ENCODE results near the gene HOXC9. TPM values are rescaled to one million over a fixed set of nuclear protein-coding genes. Genes with fewer than 3 reads are reported as not detected.

Gene HOXC9
- total RNA-seq, 1 donor from 2014 or later: 0.28 TPM

DNA sequence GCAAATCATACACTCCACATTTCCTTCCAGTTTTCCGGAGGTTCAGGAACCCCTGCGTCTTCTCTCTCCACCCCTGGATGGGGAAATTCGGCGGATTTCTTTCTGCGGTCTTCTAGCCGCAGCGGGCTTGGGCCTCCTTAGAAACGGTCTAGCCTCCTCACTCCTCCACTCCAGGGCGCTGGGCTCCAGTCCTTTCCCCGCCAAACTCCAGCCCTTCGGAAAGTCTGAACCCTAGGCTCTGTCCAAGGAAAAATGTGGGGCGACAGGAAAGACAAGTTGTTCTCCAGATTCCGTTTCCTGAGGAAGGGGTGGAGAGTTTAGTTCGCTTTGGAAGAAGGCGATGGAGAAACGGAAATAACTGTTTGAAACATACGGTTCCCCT is 16.4 kb upstream of the HOXC9 start:
- Mint-ChIP-seq H3K27me3 (ENCODE audit: unreplicated experiment) (peaks cover 34% of the 10 kb centered on the region), H3K36me3 (ENCODE audit: low read depth, unreplicated experiment) (no peaks in the 10 kb centered on the region), H3K9me3 (ENCODE audit: unreplicated experiment) (no peaks in the 10 kb centered on the region), H3K4me1 (ENCODE audit: unreplicated experiment) (peaks cover 54% of the 10 kb centered on the region), H3K27ac (ENCODE audit: unreplicated experiment) (peak overlapping the region; percentile 89), H3K4me3 (ENCODE audit: unreplicated experiment) (no peak overlapping the region)
- TF ChIP-seq, protein P1, sequence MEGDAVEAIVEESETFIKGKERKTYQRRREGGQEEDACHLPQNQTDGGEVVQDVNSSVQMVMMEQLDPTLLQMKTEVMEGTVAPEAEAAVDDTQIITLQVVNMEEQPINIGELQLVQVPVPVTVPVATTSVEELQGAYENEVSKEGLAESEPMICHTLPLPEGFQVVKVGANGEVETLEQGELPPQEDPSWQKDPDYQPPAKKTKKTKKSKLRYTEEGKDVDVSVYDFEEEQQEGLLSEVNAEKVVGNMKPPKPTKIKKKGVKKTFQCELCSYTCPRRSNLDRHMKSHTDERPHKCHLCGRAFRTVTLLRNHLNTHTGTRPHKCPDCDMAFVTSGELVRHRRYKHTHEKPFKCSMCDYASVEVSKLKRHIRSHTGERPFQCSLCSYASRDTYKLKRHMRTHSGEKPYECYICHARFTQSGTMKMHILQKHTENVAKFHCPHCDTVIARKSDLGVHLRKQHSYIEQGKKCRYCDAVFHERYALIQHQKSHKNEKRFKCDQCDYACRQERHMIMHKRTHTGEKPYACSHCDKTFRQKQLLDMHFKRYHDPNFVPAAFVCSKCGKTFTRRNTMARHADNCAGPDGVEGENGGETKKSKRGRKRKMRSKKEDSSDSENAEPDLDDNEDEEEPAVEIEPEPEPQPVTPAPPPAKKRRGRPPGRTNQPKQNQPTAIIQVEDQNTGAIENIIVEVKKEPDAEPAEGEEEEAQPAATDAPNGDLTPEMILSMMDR (IDR thresholded peaks at IDR 0.05; ENCODE audit: unreplicated experiment): no peak
- DNase-seq (ENCODE audit: low spot score): no peak

DNA sequence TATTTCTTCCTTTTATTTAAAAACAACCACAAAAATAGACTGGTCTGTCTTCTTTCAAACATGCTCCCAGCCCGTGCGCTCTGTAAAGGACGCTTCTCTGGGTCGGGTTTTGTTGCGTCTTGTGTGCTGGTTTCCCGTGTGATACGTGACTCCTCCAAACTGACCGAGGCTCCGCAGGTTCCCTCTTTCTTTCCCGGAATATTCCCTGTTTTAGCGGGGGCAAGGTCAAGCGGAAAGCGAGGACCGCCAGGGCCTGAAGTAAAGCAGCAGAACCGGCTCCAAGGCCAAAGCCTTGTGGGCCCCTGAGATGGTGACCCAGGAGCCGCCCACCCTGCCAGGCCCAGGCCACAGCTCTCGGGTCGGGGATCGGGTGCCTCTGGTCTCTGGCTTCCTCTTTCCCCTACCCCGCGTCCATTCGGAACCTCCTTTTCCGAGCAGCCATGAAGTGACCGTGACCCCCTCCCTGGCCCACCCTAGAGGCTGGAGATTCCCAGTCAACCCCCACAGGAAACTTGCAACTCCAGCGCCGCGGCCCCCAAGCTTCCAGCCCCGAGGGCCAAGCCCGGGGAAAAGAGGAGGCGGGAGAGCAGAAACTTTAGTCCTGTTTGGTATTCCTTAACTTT is 15.9 kb upstream of the HOXC9 start:
- peak overlapping the region; percentile 89 for H3K27ac Mint-ChIP-seq (ENCODE audit: unreplicated experiment)
- peaks cover 59% of the 10 kb centered on the region for H3K4me1 Mint-ChIP-seq (ENCODE audit: unreplicated experiment)
- no peak overlapping the region for H3K4me3 Mint-ChIP-seq (ENCODE audit: unreplicated experiment)
- TF ChIP-seq, protein P1 (IDR thresholded peaks at IDR 0.05; ENCODE audit: unreplicated experiment): no peak
- no peaks in the 10 kb centered on the region for H3K9me3 Mint-ChIP-seq (ENCODE audit: unreplicated experiment)
- H3K27me3 Mint-ChIP-seq (ENCODE audit: unreplicated experiment): peaks cover 33% of the 10 kb centered on the region
- no peaks in the 10 kb centered on the region for H3K36me3 Mint-ChIP-seq (ENCODE audit: low read depth, unreplicated experiment)
- DNase-seq (ENCODE audit: low spot score): no peak

DNA sequence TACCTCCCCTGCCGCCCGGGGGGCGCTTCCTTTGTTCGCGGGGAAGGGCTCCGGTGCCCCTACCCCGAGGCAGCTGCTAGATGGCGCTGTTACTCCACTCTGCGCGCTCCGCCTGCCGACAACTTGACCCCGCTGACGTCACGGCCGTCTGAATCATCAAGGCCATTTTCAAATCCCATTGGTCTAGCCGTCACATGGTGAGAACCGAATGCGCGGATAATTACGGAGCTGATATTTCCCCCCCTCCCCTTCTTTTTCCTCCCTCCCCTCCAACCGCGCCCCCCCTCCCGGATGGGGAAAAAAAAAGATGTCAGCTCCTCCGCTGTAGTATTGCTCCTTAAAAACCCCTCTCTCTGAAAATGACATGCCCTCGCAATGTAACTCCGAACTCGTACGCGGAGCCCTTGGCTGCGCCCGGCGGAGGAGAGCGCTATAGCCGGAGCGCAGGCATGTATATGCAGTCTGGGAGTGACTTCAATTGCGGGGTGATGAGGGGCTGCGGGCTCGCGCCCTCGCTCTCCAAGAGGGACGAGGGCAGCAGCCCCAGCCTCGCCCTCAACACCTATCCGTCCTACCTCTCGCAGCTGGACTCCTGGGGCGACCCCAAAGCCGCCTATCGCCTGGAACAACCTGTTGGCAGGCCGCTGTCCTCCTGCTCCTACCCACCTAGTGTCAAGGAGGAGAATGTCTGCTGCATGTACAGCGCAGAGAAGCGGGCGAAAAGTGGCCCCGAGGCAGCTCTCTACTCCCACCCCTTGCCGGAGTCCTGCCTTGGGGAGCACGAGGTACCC is 14.9 kb upstream of the HOXC9 start, which contains the start of gene HOXC10:
Gene HOXC10 (plus strand): TSS at position 246 of the 791 bp plus-strand sequence. CDS start 114 bp downstream, at position 360.
- Mint-ChIP-seq H3K9me3 (ENCODE audit: unreplicated experiment) (no peaks in the 10 kb centered on the region), H3K36me3 (ENCODE audit: low read depth, unreplicated experiment) (peaks cover under 1% of the 10 kb centered on the region), H3K4me1 (ENCODE audit: unreplicated experiment) (peaks cover 64% of the 10 kb centered on the region), H3K27ac (ENCODE audit: unreplicated experiment) (peak within 1 kb of the TSS; percentile 89), H3K27me3 (ENCODE audit: unreplicated experiment) (peaks cover 32% of the 10 kb centered on the region), H3K4me3 (ENCODE audit: unreplicated experiment) (peak within 1 kb of the TSS; percentile 56)
- peak; percentile 91 for DNase-seq (ENCODE audit: low spot score)
- TF ChIP-seq, protein P1 (IDR thresholded peaks at IDR 0.05; ENCODE audit: unreplicated experiment): peak; percentile 68

DNA sequence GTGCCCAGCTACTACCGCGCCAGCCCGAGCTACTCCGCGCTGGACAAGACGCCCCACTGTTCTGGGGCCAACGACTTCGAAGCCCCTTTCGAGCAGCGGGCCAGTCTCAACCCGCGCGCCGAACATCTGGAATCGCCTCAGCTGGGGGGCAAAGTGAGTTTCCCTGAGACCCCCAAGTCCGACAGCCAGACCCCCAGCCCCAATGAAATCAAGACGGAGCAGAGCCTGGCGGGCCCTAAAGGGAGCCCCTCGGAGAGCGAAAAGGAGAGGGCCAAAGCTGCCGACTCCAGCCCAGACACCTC is 14.3 kb upstream of the HOXC9 start:
- Mint-ChIP-seq H3K9me3 (ENCODE audit: unreplicated experiment) (no peaks in the 10 kb centered on the region), H3K4me3 (ENCODE audit: unreplicated experiment) (no peak overlapping the region), H3K4me1 (ENCODE audit: unreplicated experiment) (peaks cover 66% of the 10 kb centered on the region), H3K27me3 (ENCODE audit: unreplicated experiment) (peaks cover 37% of the 10 kb centered on the region), H3K36me3 (ENCODE audit: low read depth, unreplicated experiment) (peaks cover 4% of the 10 kb centered on the region), H3K27ac (ENCODE audit: unreplicated experiment) (no peak overlapping the region)
- TF ChIP-seq, protein P1 (IDR thresholded peaks at IDR 0.05; ENCODE audit: unreplicated experiment): no peak
- no peak for DNase-seq (ENCODE audit: low spot score)
